DMS 273 (cell line): ENCODE measurements around the gene MGMT.

Experiments
- DNase-seq: peaks from one replicate; lab custom pipeline; 2025; ENCODE audit not compliant: unreplicated experiment; lab: John Stamatoyannopoulos, UW

The MGMT gene

DNA sequence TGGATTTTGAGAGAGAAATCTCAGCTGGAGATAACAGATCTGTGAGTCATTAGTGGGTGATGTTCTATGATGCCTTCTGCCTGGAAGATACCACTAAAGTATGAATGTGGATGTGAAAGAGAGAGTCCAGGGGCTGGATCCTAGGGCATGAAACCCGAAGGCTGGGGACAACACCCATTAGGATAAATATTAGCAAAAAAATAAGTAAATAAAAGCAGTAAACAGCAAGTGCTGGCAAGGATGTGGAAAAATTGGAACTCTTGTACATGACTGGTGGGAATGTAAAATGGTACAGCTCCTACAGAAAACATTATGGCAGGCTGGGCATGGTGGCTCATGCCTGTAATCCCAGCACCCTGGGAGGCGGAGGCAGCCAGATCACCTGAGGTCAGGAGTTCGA, 16.6 kb upstream of the MGMT start:
- DNase-seq: no peak

- no peak for DNase-seq
Measured at GRCh38 chr10:129455625-129456024, 11.4 kb upstream of the MGMT start.

DNA sequence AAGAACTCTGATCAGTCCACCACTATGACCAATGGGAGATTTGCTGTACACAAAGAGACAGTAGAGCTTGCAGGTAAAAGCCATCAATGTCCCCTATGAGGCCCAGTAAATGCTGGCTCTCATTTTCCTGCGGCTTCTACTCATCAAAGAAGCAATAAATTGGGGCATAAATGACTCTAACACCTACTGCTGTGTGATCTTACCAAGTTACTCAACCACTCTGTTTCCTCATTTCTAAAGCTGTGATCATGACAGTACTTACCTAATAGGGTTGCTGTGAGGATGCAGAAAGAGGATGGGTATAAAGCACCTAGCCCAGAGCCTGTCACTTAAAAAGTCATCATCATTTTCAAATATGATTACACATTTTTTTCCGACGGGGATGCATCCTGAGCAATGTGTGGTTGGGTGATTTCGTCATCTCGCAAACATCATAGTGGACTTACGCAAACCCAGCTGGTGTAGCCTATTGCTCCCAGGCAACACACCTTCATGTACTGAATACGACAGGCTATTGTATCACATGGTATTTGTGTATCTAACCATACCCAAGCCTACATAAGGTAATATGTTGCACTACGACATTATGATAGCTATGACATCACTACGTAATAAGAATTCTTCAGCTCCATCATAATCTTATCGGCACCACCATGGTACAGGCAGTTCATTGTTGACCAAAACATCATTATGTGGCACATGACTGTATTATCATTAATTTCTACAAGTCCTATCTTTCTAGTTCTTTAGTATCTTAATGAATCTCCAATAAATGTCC, 7.1 kb upstream of the MGMT start:
- DNase-seq: no peak

DNA sequence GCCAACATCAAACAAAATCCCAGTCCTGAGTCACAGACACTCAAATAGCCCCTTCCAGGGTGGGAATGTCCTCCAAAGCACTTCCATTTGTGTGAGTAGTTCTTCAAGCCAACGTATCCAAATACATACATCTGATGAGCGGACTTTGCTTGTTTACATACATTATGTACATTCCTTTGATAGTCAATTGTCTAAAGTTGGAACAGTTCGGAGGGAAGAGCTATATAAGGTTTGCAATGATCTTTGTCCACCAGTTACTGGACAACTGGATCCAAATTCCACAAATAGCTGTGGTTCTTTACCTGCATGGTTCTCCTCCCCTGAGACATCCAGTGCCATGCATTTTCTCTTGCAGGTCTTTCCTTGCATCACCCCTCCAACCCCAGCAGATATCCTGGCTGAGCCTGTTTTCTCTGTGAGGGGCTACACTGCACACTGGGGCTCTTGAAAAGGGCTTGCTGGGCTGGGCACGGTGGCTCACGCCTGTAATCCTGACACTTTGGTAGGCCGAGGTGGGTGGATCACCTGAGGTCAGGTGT, 4.7 kb upstream of the MGMT start:
- DNase-seq: no peak

DNA sequence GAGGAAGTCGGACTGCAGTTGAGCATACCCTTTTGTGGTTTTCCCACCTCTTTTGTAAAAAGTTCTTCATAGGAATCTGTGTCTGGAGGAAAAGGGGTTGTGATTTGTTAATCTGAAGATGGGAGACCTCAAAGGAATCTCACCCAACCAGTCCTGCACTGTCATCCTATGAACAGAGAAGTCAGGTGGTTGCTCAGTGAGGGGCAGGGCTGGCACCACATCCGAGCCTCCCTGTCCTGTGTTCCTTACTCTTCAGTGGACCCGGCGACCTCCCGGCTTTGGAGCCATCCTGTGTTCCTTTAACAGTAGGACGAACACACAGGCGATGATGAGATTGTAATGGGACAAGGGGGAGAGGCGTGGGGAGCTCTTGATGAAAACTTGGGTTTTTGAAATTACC, 2.8 kb upstream of the MGMT start:
- DNase-seq: no peak

DNA sequence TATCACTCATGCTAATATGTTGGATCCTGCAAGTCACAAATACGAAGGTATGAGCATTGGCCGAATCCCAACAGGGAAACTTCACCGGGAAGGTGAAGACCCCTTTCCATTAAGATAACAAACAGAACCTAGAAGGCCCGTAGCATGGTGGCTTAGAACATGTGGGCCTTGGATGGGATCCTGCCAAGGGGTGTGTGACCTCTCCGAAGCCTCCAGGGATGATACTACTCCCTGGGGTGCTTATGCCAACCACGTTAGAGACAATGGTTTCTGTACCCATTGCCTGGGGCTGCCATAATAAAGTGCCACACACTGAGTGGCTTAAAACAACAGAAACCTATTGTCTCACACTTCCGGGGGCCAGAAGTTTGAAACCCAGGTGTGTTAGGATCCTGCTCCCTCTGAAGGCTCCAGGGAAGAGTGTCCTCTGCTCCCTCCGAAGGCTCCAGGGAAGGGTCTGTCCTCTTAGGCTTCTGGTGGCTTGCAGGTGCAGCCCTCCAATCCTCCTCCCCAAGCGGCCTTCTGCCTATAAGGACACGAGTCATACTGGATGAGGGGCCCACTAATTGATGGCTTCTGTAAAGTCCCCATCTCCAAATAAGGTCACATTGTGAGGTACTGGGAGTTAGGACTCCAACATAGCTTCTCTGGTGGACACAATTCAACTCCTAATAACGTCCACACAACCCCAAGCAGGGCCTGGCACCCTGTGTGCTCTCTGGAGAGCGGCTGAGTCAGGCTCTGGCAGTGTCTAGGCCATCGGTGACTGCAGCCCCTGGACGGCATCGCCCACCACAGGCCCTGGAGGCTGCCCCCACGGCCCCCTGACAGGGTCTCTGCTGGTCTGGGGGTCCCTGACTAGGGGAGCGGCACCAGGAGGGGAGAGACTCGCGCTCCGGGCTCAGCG, 992 bp upstream of the MGMT start:
- DNase-seq: peak; percentile 13

- peak; percentile 22 for DNase-seq
Measured at GRCh38 chr10:129467359-129468064, 471 bp downstream of the MGMT start.

DNA sequence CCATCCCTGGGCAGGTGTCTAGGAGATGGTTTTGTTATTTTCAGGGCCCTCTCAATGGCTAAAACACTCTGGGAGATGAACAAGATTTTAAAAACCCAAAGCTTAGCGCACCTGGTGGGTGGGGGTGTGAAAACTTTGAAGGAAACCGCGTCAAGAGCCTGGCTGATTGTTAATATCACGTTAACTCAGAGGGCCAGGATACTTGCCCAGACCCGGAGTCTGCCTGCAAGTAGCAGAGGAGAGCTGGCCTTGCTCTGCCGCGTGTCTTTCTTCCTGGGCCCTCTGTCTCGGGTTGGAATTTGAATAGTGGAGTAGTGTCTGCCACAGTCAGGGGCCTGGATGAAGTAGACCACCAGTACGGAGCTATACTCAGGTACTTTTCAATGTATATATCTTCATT, 1.1 kb downstream of the MGMT start:
- no peak for DNase-seq

DNA sequence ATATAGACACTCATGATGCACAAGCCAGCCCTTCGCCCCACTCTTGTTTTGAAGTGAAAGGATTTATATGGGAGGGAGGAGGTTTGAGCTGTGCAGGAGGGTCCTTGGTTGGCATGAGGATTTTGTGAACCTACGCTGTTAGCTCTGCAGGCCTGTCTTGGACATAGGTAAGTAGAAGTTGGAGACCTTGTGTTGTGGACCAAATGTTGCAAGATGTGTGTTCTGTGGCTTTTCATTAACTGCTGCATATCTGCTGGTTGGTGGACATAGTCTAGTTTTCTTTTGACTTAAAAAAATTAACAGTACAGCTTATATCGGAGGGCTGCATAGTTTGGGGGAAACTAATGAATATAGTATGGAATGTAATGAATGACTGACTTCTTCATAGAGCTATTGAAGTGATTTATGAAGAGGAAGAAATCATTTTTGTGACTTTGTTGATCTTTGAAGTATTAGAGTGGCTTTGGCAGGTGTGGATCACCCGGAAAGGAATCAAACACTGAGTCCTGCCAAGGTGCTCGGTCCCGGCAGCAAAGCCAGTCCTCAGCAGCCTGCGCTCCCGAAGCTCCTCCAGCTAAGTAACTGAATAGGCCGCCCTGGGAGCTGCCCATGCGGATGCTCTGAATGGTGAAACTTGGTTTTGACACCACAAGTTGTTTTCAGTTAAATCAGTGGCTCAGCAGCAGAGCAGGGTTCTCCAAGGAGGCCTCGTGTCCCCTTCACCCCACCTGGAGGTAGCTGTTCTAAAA, 3.2 kb downstream of the MGMT start:
- no peak for DNase-seq

DNA sequence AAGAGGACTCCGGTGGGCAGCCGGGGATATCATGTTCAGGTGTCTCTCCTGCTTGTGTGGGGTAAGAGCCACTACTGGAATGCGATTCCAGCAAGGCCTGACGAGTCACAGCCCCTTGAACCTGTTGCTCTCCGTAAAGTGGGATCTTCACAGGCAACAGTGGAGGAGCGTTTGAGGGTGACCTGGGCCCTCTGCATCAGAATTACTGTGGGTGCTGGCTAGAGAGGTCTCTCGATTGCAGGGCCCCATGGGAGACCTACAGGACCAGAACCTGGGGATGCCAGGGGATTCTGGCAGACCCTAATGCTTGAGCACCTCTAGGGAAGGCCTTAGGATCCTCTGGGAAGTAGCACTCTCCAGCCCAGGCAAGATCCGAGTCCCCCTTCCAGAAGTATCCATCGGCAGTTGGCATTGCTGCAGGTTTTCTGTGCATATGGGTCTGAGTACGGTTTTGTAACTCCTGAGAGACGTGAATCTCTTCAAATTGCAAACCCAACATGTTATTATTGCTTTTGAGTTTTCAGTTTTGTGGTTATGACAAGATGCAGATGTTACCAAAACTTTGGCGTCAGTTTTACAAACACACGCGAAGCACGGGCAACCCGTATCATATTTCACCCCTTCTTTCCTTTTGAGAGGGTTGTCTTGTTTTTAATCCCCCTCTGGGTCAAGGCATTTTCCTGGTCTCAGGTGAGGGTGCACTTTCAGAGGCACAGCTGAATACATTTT, 4.6 kb downstream of the MGMT start:
- DNase-seq: no peak

GRCh38 chr10:129472696-129473555, 5.9 kb downstream of the MGMT start:
- DNase-seq: no peak

DNA sequence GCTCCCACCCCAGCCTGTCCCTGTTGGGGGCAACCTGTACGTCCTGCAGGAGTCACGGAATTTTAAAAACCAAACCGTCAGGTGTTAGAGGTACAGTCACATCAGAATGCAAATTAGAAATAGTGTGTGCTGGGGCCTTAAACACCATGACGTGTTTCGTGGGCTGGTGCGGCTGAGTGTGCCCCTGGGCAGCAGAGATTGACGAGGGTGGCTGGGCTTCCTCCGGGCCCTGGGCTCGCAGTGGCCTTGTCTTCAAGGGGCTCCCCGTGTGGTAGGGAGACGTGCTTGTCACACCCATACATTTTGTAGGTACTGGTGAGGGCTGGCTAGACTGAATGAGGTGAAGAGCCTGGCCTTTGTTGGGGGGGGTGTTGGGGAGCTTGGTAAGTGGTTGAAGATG, 7.6 kb downstream of the MGMT start:
- no peak for DNase-seq

DNA sequence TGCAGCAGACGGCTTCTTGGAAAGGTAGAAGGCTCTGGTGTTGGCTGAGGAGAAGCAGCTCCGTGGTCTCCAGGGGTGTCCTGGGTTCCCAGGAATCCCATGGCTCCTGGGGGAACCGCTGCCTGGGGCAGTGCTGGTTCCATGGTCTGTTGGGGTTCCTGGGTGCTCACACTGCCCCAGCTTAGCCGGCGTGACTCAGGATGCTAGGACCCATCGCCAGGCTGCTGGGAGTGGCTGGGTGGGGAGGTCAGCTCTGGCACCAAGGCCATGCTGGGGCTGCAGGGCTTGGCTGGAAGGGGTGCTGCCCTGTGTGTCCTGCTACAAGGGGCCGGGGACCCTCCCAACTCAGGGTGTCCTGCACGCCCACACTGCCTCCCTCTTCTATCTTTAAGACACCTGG, 9.4 kb downstream of the MGMT start:
- no peak for DNase-seq

DNA sequence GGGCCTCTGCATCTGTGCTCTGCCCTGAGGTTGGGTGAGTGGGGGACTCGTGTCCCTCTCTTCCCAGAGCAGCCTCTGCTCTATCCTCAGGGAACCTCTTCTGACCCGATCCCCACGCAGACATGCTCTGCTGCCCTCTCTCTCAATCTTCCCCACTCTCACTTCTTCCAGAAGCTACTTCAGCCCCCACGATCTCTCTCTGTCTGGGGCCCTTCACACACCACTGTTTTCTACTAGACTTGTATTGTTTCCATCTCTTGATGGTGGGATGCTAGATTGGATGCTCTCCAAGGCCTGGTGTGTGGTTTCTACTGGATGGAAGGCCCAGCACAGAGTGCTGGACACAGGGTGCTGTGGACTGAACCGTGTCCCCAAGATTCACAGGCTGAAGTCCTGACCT, 10.0 kb downstream of the MGMT start:
- DNase-seq: no peak

- DNase-seq: no peak
Measured at GRCh38 chr10:129481641-129482040, 14.6 kb downstream of the MGMT start.

DNA sequence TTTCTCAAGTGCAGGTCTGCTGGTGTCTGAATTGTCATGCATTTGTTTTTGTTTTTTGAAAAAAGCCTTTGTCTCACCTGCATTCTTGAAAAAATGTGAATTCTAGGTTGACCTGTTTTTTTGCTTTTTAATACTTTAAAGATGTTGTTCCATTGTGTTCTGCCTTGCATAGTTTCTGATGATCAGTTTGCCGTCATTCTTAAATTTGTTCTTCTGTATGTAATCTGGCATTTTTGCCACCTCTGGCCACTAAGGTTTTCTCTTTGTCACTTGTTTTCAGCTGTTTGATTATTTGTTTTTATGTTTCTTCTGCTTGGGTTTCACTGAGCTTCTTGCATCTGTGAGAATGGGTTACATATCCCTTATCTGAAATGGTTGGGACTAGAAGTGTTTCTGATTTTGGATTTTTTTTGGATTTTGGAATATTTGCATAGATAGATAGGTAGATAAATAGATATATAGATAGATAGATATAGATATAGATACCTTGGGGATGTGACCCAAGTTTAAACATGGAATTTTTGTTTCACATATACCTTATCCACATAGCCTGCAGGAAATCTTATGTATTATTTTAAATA, 16.5 kb downstream of the MGMT start:
- no peak for DNase-seq

- DNase-seq: no peak
Measured at GRCh38 chr10:129486805-129487204, 19.8 kb downstream of the MGMT start.

GRCh38 chr10:129491123-129491734, 24.2 kb downstream of the MGMT start:
- peak; percentile 50 for DNase-seq
